HEK293T (cell line): ENCODE results near the gene LTN1.

Experiments
- L3MBTL2 ChIP-seq: fragments of 450-650 bp; conservative IDR thresholded peaks from 2 replicates; pipeline ENCODE4 v1.6.1; 2016; ENCODE audit warnings: mild to moderate bottlenecking
- SP1 ChIP-seq: fragments of 450-650 bp; IDR thresholded peaks from 2 replicates; pipeline ENCODE4 v1.6.1; 2017

DNA sequence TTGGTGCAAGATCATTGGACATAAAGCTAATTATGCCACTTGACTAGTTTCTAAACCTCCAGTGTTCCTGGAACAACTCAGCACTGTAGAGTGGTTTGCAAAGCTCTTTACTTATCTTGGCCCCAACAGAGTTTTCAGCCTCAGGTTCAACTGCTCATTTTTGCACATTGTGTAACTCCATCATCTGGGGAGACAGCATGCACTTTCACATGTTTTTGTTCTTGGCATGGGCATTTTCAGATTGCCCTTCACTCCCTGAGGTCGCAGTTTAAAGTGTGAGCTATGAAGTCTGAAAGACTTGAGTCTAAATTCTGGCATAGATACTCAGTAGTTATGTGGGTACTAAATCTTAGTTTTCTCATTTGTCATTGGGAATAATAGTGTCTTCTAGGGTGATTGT, 36.8 kb upstream of the LTN1 start:
- TF ChIP-seq L3MBTL2: no peak
- TF ChIP-seq SP1: no peak
